Measurements from ENCODE around the gene PYGM.

DNA sequence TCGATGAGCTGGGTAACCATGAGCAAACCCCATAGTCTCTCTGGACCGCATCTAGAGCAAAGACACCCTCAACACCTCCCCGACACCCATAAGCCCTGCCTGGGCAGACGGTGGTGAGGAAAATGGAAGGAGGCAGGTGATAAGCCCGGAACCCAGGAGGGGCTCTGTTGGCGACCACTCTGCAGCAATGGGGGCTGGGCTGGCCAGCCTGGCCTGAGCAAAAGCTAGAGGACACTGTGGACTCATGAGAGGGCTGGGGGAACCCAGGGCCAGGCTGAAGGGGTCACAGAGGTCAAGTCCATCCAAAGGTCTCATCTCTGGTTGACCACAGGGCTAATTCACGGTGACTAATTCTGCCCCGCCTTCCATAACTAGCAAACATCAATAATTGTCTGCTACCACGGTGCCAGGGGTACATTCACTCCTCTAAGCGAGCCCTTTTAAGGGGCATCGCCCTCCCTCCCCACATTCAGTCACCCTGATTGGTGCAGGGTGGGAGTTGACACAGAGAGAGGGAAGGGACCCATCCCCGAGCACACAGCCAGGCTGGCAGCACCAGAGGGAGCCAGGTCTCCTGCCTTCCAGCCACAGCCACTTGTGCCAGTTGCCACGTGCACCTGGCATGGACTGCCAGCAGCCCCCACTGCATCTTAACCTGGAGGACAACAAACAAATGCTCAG is 4.0 kb downstream of the PYGM start:
- no peak for TF ChIP-seq TCF12 (IDR thresholded peaks at IDR 0.05; ENCODE audit: low read depth)
- TF ChIP-seq EGR1 (IDR thresholded peaks at IDR 0.05) = no peak
- TF ChIP-seq, protein P1, sequence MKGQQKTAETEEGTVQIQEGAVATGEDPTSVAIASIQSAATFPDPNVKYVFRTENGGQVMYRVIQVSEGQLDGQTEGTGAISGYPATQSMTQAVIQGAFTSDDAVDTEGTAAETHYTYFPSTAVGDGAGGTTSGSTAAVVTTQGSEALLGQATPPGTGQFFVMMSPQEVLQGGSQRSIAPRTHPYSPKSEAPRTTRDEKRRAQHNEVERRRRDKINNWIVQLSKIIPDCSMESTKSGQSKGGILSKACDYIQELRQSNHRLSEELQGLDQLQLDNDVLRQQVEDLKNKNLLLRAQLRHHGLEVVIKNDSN (IDR thresholded peaks at IDR 0.05) = no peak
- TF ChIP-seq TAF1 (IDR thresholded peaks at IDR 0.05; ENCODE audit: low read depth) = no peak
- no peak for TF ChIP-seq YY1 (IDR thresholded peaks at IDR 0.05; ENCODE audit: low read depth)
- no peak for TF ChIP-seq CREB1 (IDR thresholded peaks at IDR 0.05; ENCODE audit: low read depth)
- TF ChIP-seq EP300 (IDR thresholded peaks at IDR 0.05; ENCODE audit: borderline replicate concordance) = no peak
- TF ChIP-seq, protein P2, sequence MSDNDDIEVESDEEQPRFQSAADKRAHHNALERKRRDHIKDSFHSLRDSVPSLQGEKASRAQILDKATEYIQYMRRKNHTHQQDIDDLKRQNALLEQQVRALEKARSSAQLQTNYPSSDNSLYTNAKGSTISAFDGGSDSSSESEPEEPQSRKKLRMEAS (IDR thresholded peaks at IDR 0.05) = no peak
